A549 (cell line): ENCODE data around the gene CDC14B. TPM values are rescaled to one million over a fixed set of nuclear protein-coding genes. Genes with fewer than 3 reads are reported as not detected.
"Not testable (repeated sequence)": the region's sequence is repeated elsewhere in the genome, so short reads cannot be mapped to it uniquely, and the experiment has no call there.

ENCODE experiments used
- ATAC-seq, 2 experiments: fragments of 200-7000 bp in 1 of 2; fragments of >200 bp in 1 of 2; cut with Nextera tagmentation in 1 of 2; cut with Tn5 transposase in 1 of 2; 3 replicates each; pipeline versions ENCODE4 v1.8.0 to v1.9.1; 2018 to 2020; ENCODE audit warnings: mild to moderate bottlenecking in 1 of 2, moderate library complexity in 1 of 2
- CTCF ChIA-PET: fragments of 300-600 bp; sonication (Branson Sonifier 250); formaldehyde crosslinking; extraction: SDS; loops from one replicate; lab custom pipeline; 2021; ENCODE audit warnings: antibody characterized with exemption, inconsistent platforms; lab: Yijun Ruan, JAX
- POLR2A ChIA-PET: fragments of 350-600 bp; formaldehyde crosslinking; extraction: SDS; loops from one replicate; lab custom pipeline; 2021; ENCODE audit warnings: antibody characterized with exemption, inconsistent platforms; lab: Yijun Ruan, JAX
- DNase-seq, 2 experiments: peaks; one replicate each; pipeline versions ENCODE4 v3.0.0 to v3.0.0-alpha.2; 2011 to 2016; ENCODE audit warnings: low read depth in 1 of 2, low spot score in 1 of 2
- FAIRE-seq: peaks from 2 replicates; lab custom pipeline; 2011; peaks lifted over from hg19 to GRCh38; lab: Jason Lieb, UNC
- H3K27ac ChIP-seq, 2 experiments: fragments of >200 bp; sonication (Bioruptor Twin); formaldehyde crosslinking; 3 replicates each; pipeline ENCODE4 v1.5.1; 2016 to 2017
- H3K4me1 ChIP-seq: fragments of >200 bp; sonication (Bioruptor Twin); formaldehyde crosslinking; 3 replicates; pipeline ENCODE4 v1.6.1; 2016
- H3K4me2 ChIP-seq: fragments of >200 bp; sonication (Bioruptor Twin); formaldehyde crosslinking; 3 replicates; pipeline ENCODE4 v1.6.1; 2016
- H3K4me3 ChIP-seq: fragments of >200 bp; sonication (Bioruptor Twin); formaldehyde crosslinking; 3 replicates; pipeline ENCODE4 v1.5.1; 2016
- H3K9me3 ChIP-seq: fragments of >200 bp; sonication (Bioruptor Twin); formaldehyde crosslinking; 3 replicates; pipeline ENCODE4 v1.6.1; 2016
- BHLHE40 ChIP-seq: IDR thresholded peaks from 2 replicates; pipeline ENCODE4 v1.6.1; 2012; ENCODE audit warnings: low read depth, low read length, inconsistent platforms
- CBX2 ChIP-seq: fragments of 200-600 bp; sonication (generic); IDR thresholded peaks from 2 replicates; pipeline ENCODE4 v1.6.1; 2016; ENCODE audit warnings: low read depth, mild to moderate bottlenecking, borderline replicate concordance
- CBX8 ChIP-seq: fragments of 200-600 bp; sonication (generic); IDR thresholded peaks from 2 replicates; pipeline ENCODE4 v1.6.1; 2016
- CEBPB ChIP-seq, 2 experiments: fragments of >200 bp in 1 of 2; sonication (Bioruptor Twin) in 1 of 2; formaldehyde crosslinking in 1 of 2; IDR thresholded peaks; 2 replicates each; pipeline ENCODE4 v1.6.1; 2012 to 2016
- CHD4 ChIP-seq: fragments of 200-600 bp; sonication (generic); IDR thresholded peaks from 2 replicates; pipeline ENCODE4 v1.6.1; 2016; ENCODE audit warnings: antibody characterized with exemption, mild to moderate bottlenecking, borderline replicate concordance
- EHF ChIP-seq: fragments of 250-450 bp; sonication (Bioruptor Pico); IDR thresholded peaks from 2 replicates; pipeline ENCODE4 v1.5.0; 2020; ENCODE audit warnings: mild to moderate bottlenecking
- ESRRA ChIP-seq: fragments of 150-350 bp; IDR thresholded peaks from 2 replicates; pipeline ENCODE4 v1.6.1; 2014; ENCODE audit warnings: mild to moderate bottlenecking, low read length, borderline replicate concordance
- FOSL2 ChIP-seq, 2 experiments: fragments of 450-650 bp in 1 of 2; fragments of >200 bp in 1 of 2; sonication (Bioruptor Twin) in 1 of 2; formaldehyde crosslinking; IDR thresholded peaks; 2 replicates each; pipeline versions ENCODE4 v1.5.0 to v1.6.1; 2016 to 2020; ENCODE audit warnings: mild to moderate bottlenecking in 1 of 2, moderate library complexity in 1 of 2
- FOXS1 ChIP-seq: fragments of 250-450 bp; sonication (Bioruptor Pico); IDR thresholded peaks from 2 replicates; pipeline ENCODE4 v1.5.0; 2020; ENCODE audit warnings: mild to moderate bottlenecking, moderate library complexity
- GATA3 ChIP-seq: IDR thresholded peaks from 2 replicates; pipeline ENCODE4 v1.6.1; 2012; ENCODE audit warnings: borderline replicate concordance
- HEYL ChIP-seq: fragments of 250-450 bp; sonication (Bioruptor Pico); IDR thresholded peaks from 2 replicates; pipeline ENCODE4 v1.8.0; 2021; ENCODE audit warnings: mild to moderate bottlenecking, moderate library complexity
- JUNB ChIP-seq: fragments of >200 bp; sonication (Bioruptor Twin); formaldehyde crosslinking; IDR thresholded peaks from 2 replicates; pipeline ENCODE4 v1.6.1; 2016
- KDM5A ChIP-seq: fragments of 200-600 bp; sonication (generic); IDR thresholded peaks from 2 replicates; pipeline ENCODE4 v1.6.1; 2016; ENCODE audit warnings: antibody characterized with exemption, mild to moderate bottlenecking
- MAZ ChIP-seq: fragments of 150-350 bp; IDR thresholded peaks from 2 replicates; pipeline ENCODE4 v1.6.1; 2014; ENCODE audit warnings: antibody characterized with exemption, low read depth, low read length, borderline replicate concordance
- NFE2L2 ChIP-seq: fragments of 150-350 bp; conservative IDR thresholded peaks from 2 replicates; pipeline ENCODE4 v1.6.1; 2014; ENCODE audit warnings: low read length
- POLR2A ChIP-seq: IDR thresholded peaks from 2 replicates; pipeline ENCODE4 v1.6.1; 2012; ENCODE audit warnings: mild to moderate bottlenecking, low read length
- RAD21 ChIP-seq, 2 experiments: fragments of >200 bp in 1 of 2; sonication (Bioruptor Twin) in 1 of 2; formaldehyde crosslinking in 1 of 2; IDR thresholded peaks in 1 of 2; conservative IDR thresholded peaks in 1 of 2; 2 replicates in 1 of 2; 3 replicates in 1 of 2; pipeline ENCODE4 v1.6.1; 2012 to 2018; ENCODE audit warnings: inconsistent platforms in 1 of 2
- SMC3 ChIP-seq: fragments of >200 bp; sonication (Bioruptor Twin); formaldehyde crosslinking; IDR thresholded peaks from 3 replicates; pipeline ENCODE4 v1.6.1; 2018; ENCODE audit warnings: inconsistent platforms
- TFCP2L1 ChIP-seq: fragments of 250-450 bp; sonication (Bioruptor Pico); IDR thresholded peaks from 2 replicates; pipeline ENCODE4 v1.5.0; 2021; ENCODE audit warnings: mild to moderate bottlenecking
- WGBS: methylation state at CpG from one replicate; pipeline ENCODE4 v1.1.6; 2017; ENCODE audit errors: missing lambda C conversion rate; 5-methylcytosine and 5-hydroxymethylcytosine counted together
- polyA plus RNA-seq, 4 experiments: library from polyadenylated mRNA; depleted of rRNA in 3 of 4; stranded (reverse); fragments of >200 nt; fragmentation: RNase III in 1 of 4; extraction: RNeasy Plus Mini Kit Qiagen cat#74134 plus additional on column Dnase treatment in 1 of 4; gene quantifications; 2 replicates in 3 of 4; 3 replicates in 1 of 4; pipeline ENCODE4 v1.2.3, GENCODE V29; 2011 to 2017
- TF ChIP-seq, protein P1 (sequence below): fragments of 150-350 bp; IDR thresholded peaks from 2 replicates; pipeline ENCODE4 v1.6.1; 2014; ENCODE audit warnings: low read depth, mild to moderate bottlenecking, low read length
- TF ChIP-seq, protein P2 (sequence below): IDR thresholded peaks from 2 replicates; pipeline ENCODE4 v1.6.1; 2012

CDC14B gene
- polyA plus RNA-seq, 2 of the 4 experiments (the other 2 are of a cell fraction): 9.9 to 17.3 TPM

DNA sequence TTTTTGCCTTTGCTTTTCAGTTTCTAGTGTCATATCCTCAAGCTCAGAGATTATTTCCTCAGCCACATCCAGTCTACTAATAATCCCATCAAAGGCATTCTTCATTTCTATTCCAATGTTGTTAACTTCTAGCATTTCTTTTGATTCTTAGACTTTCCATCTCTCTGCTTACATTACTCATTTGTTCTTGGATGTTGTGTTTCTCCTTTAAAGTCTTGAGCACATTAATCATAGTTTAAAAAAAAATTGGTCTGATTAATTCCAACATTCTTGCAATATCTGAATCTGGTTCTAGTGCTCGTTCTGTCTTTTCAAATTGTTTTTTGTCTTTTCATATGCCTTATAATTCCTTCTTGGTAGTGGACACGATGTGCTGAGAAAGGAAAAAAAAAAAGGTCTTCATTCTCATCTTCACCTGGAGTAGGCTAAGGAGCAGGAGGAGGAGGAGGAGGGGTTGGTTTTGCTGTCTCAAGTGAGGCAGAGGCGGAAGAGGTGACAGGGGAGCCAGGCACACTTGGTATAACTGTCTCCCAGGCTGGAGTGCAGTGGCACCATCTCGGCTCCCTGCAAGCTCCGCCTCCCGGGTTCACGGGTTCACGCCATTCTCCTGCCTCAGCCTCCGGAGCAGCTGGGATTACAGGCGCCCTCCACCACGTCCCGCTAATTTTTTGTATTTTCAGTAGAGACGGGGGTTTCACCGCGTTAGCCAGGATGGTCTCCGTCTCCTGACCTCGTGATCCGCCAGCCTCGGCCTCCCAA is 19.1 kb upstream of the CDC14B start:
- no peak overlapping the region for H3K4me2 ChIP-seq
- no peak overlapping the region for H3K27ac ChIP-seq
- WGBS: 93% methylated on average over 19 of the region's 19 CpGs
- no peak for ATAC-seq
- no peak for FAIRE-seq
- CTCF ChIA-PET: no interaction called here
- TF ChIP-seq GATA3 (no peak), RAD21 (conservative IDR thresholded peaks at IDR 0.05 in 1 of 2, IDR thresholded peaks at IDR 0.05 in 1 of 2) (no peak), NFE2L2 (no peak), SMC3 (no peak), CBX2 (no peak), JUNB (no peak), CEBPB (IDR thresholded peaks at IDR 0.05) (no peak), FOXS1 (CRISPR knock-in tag) (no peak)
- H3K9me3 ChIP-seq: no peaks in the 10 kb centered on the region
- DNase-seq: no peak
- H3K4me1 ChIP-seq: no peaks in the 10 kb centered on the region
- H3K4me3 ChIP-seq: no peak overlapping the region
- POLR2A ChIA-PET: no interaction called here

DNA sequence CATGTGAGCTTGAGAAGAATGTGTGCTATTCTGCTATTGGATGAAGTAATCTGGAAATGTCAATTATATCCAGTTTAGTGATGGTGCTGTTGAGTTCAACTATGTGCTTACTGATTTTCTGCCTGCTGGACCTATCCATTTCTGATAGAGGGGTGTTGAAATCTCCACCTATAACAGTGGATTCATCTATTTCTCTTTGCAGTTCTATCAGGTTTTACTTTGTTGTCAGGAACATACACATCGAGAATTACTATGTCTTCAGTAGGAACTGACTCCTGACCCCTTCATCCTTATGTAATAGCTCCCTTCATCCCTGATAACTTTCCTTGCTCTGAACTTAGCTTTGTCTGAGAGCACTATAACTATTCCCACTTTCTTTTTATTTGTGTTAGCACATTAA is 16.7 kb upstream of the CDC14B start:
- Histone ChIP-seq H3K27ac (no peak overlapping the region), H3K4me1 (no peaks in the 10 kb centered on the region), H3K4me2 (no peak overlapping the region), H3K9me3 (no peaks in the 10 kb centered on the region), H3K4me3 (no peak overlapping the region)
- DNase-seq (no peak), FAIRE-seq (no peak), ATAC-seq (no peak)
- no peak for TF ChIP-seq CEBPB (IDR thresholded peaks at IDR 0.05)
- no peak for TF ChIP-seq HEYL (CRISPR knock-in tag)
- TF ChIP-seq BHLHE40: no peak
- no peak for TF ChIP-seq FOSL2 (IDR thresholded peaks at IDR 0.05)
- no peak for TF ChIP-seq FOSL2 (CRISPR knock-in tag; IDR thresholded peaks at IDR 0.05)
- TF ChIP-seq MAZ: no peak
- TF ChIP-seq, protein P1, sequence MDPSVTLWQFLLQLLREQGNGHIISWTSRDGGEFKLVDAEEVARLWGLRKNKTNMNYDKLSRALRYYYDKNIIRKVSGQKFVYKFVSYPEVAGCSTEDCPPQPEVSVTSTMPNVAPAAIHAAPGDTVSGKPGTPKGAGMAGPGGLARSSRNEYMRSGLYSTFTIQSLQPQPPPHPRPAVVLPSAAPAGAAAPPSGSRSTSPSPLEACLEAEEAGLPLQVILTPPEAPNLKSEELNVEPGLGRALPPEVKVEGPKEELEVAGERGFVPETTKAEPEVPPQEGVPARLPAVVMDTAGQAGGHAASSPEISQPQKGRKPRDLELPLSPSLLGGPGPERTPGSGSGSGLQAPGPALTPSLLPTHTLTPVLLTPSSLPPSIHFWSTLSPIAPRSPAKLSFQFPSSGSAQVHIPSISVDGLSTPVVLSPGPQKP: no peak
- TF ChIP-seq SMC3: no peak
- TF ChIP-seq CHD4: no peak
- no peak for TF ChIP-seq TFCP2L1
- no peak for TF ChIP-seq KDM5A
- no peak for TF ChIP-seq CBX8
- TF ChIP-seq POLR2A: no peak
- TF ChIP-seq RAD21 (conservative IDR thresholded peaks at IDR 0.05 in 1 of 2, IDR thresholded peaks at IDR 0.05 in 1 of 2): no peak
- WGBS: 42% methylated on average over 1 of the region's 1 CpG
- ChIA-PET CTCF (interaction anchor here (0.6 to 1.2 kb wide), 4 partner anchors 25 to 731 kb away, joined by 3 to 5 read pairs (median 4); no protein-coding TSS in a partner anchor), POLR2A (no interaction called here)

DNA sequence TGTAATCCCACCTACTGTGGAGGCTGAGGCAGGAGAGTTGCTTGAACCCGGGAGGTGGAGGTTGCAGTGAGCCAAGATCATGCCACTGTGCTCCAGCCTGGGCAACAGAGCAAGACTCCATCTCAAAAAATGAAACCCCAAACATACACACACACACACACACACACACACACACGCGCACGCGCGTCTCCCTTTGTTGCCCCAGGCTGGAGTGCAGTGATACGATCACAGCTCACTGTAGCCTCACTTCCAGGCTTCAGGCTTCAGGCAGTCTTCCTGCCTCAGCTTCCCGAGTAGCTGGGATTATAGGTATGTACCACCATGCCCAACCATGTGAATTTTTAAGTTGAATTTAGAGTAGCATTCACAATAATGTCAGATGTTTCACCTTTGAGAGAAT is 13.9 kb upstream of the CDC14B start:
- H3K4me3 ChIP-seq, POLR2A ChIA-PET, H3K4me2 ChIP-seq, H3K9me3 ChIP-seq, H3K27ac ChIP-seq, ATAC-seq, DNase-seq, H3K4me1 ChIP-seq, FAIRE-seq: not testable (repeated sequence)
- WGBS: 79% methylated on average over 8 of the region's 8 CpGs
- CTCF ChIA-PET: interaction anchor here (0.6 kb wide), 1 partner anchor 20 kb away, joined by 3 read pairs; no protein-coding TSS in a partner anchor

DNA sequence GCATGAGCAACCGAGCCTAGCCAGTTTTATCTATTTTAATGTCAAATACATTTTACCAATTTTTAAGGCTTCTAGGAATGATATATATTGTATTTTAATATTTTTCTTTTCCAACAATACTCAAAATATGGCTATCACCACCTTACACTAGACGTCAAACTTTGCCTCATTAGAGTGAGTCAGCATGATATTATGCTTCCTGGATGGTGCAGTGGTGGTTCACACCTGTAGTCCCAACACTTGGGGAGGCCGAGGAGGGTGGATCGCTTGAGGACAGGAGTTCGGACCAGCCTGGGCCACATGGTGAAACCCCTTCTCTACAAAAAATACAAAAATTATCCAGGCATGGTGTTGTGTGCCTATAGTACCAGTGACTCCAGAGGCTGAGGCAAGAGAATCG is 7.3 kb upstream of the CDC14B start:
- peak overlapping the region; percentile 20 to 54; a peak in 2 of 6 replicates for H3K27ac ChIP-seq
- H3K4me2 ChIP-seq: peak overlapping the region; percentile 46; the same call in 2 of the 3 replicates
- no peak overlapping the region for H3K4me3 ChIP-seq
- H3K4me1 ChIP-seq: peaks cover 11% of the 10 kb centered on the region; the same call in 2 of the 3 replicates
- no peak; a peak in 1 of 6 replicates for ATAC-seq
- DNase-seq: no peak
- no peak for TF ChIP-seq ESRRA
- TF ChIP-seq HEYL (CRISPR knock-in tag): no peak
- no peak for TF ChIP-seq EHF (CRISPR knock-in tag)
- TF ChIP-seq, protein P2, sequence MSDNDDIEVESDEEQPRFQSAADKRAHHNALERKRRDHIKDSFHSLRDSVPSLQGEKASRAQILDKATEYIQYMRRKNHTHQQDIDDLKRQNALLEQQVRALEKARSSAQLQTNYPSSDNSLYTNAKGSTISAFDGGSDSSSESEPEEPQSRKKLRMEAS: no peak
- no peak for TF ChIP-seq MAZ
- POLR2A ChIA-PET: no interaction called here
- H3K9me3 ChIP-seq: no peaks in the 10 kb centered on the region
- 81% methylated on average over 6 of the region's 6 CpGs for WGBS
- no peak for FAIRE-seq
- CTCF ChIA-PET: no interaction called here
